ENCODE measurements around the gene CPSF4L. TPM values are rescaled to one million over a fixed set of nuclear protein-coding genes. Genes with fewer than 3 reads are reported as not detected.

The CPSF4L gene
- total and polyA plus RNA-seq, 2 experiments from 2014 or later: not detected

- Histone ChIP-seq H2AFZ (no peak overlapping the region), H3K9me2 (replicated peaks; ENCODE audit: insufficient read depth) (no peaks in the 10 kb centered on the region), H4K20me1 (ENCODE audit: insufficient read depth, poor library complexity, severe bottlenecking) (no peaks in the 10 kb centered on the region), H3K27ac (no peak overlapping the region), H3K4me2 (no peak overlapping the region), H3K4me3 (no peak overlapping the region), H3K79me2 (no peaks in the 10 kb centered on the region), H3K27me3 (no peaks in the 10 kb centered on the region), H3K36me3 (replicated peaks; ENCODE audit: insufficient read depth, low read depth) (no peaks in the 10 kb centered on the region), H3K4me1 (ENCODE audit: insufficient read depth) (no peaks in the 10 kb centered on the region), H3K9me3 (ENCODE audit: low read depth) (no peaks in the 10 kb centered on the region)
- no peak for DNase-seq (ENCODE audit: low spot score)
- 90% methylated on average over 2 of the region's 2 CpGs for WGBS (ENCODE audit: low lambda C conversion rate, missing lambda C conversion rate)
- peak; percentile 33 for TF ChIP-seq CTCF (IDR thresholded peaks at IDR 0.05; ENCODE audit: poor library complexity)
- TF ChIP-seq EZH2 (IDR thresholded peaks at IDR 0.05; ENCODE audit: borderline replicate concordance): no peak
Measured at GRCh38 chr17:73247726-73248125, 14.0 kb downstream of the CPSF4L start.

DNA sequence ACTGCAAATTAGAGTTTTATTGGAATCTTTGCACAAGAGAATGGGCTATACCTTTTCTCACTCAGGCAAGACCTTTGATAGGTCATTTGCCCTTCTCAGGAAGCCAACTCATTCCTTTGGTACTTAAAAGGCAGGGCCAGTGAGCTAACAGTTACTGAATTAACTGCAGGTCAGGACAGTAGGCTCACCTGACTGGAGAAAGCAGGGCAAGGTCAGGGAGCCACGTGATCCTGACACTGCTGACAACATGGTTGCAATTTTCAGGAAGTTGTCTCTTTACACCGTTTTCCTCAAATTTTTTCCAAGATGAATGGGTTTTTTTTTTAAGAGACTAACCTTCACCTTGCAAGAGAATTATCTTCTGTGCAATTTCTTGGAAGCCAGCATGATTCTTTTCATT is 21.1 kb downstream of the CPSF4L start:
- 84% methylated on average over 2 of the region's 2 CpGs for WGBS (ENCODE audit: low lambda C conversion rate, missing lambda C conversion rate)
- Histone ChIP-seq H3K4me1 (ENCODE audit: insufficient read depth) (no peaks in the 10 kb centered on the region), H3K79me2 (peaks cover 35% of the 10 kb centered on the region), H3K36me3 (replicated peaks; ENCODE audit: insufficient read depth, low read depth) (no peaks in the 10 kb centered on the region), H3K9me3 (ENCODE audit: low read depth) (no peaks in the 10 kb centered on the region), H3K27me3 (no peaks in the 10 kb centered on the region), H3K9me2 (replicated peaks; ENCODE audit: insufficient read depth) (no peaks in the 10 kb centered on the region), H4K20me1 (ENCODE audit: insufficient read depth, poor library complexity, severe bottlenecking) (no peaks in the 10 kb centered on the region), H3K4me3 (no peak overlapping the region), H3K27ac (no peak overlapping the region), H3K4me2 (no peak overlapping the region), H2AFZ (no peak overlapping the region)
- TF ChIP-seq CTCF (IDR thresholded peaks at IDR 0.05; ENCODE audit: poor library complexity) (no peak), EZH2 (IDR thresholded peaks at IDR 0.05; ENCODE audit: borderline replicate concordance) (no peak), EZH2phosphoT487 (IDR thresholded peaks at IDR 0.05; ENCODE audit: low read depth, severe bottlenecking, unreplicated experiment) (no peak)
- no peak for DNase-seq (ENCODE audit: low spot score)

DNA sequence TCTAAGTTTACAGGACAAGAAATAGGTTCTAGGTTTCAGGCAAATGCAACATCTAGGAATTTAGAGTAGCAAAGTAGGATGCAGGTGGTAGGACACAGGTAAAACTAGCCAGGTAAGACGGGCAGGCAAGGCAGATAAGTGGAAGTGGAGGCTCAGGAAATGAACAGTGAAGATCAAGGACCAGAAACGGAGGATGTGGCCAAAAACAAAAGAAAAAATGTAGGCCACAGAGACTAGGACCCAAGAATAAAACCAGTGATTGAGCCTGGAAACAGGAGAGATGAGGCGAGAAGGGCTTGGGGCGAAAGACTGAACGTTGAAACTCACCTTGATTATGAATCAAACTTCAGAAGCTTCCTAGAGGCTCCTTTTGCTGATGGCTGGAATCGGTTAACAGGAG is 24.0 kb downstream of the CPSF4L start:
- WGBS (ENCODE audit: low lambda C conversion rate, missing lambda C conversion rate): 87% methylated on average over 6 of the region's 6 CpGs
- no peak overlapping the region for H3K27ac ChIP-seq
- no peak for DNase-seq (ENCODE audit: low spot score)
- no peaks in the 10 kb centered on the region for H3K9me2 ChIP-seq (replicated peaks; ENCODE audit: insufficient read depth)
- H4K20me1 ChIP-seq (ENCODE audit: insufficient read depth, poor library complexity, severe bottlenecking): no peaks in the 10 kb centered on the region
- no peaks in the 10 kb centered on the region for H3K36me3 ChIP-seq (replicated peaks; ENCODE audit: insufficient read depth, low read depth)
- no peak overlapping the region for H3K4me3 ChIP-seq
- H3K27me3 ChIP-seq: no peaks in the 10 kb centered on the region
- H2AFZ ChIP-seq: no peak overlapping the region
- no peak overlapping the region for H3K4me2 ChIP-seq
- TF ChIP-seq CTCF (IDR thresholded peaks at IDR 0.05; ENCODE audit: poor library complexity) (no peak), EZH2phosphoT487 (IDR thresholded peaks at IDR 0.05; ENCODE audit: low read depth, severe bottlenecking, unreplicated experiment) (no peak), EZH2 (IDR thresholded peaks at IDR 0.05; ENCODE audit: borderline replicate concordance) (no peak)
- no peaks in the 10 kb centered on the region for H3K9me3 ChIP-seq (ENCODE audit: low read depth)
- peaks cover 7% of the 10 kb centered on the region for H3K4me1 ChIP-seq (ENCODE audit: insufficient read depth)
- peaks cover 56% of the 10 kb centered on the region for H3K79me2 ChIP-seq

DNA sequence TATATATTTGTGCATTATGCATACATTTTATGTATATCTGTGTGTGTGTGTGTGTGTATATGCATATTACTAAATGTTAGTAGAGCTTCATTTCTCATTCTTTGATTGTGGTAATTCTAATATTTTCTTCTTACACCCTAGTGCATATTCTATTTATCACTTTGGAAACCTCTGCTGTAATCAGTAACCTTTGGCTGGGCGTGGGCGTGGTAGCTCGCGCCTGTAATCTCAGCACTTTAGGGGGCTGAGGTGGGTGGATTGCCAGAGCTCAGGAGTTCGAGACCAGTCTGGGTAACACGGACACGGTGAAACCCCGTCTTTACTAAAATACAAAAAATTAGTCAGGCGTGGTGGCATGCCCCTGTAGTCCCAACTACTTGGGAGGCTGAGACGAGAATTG is 26.9 kb downstream of the CPSF4L start:
- H3K27ac ChIP-seq: no peak overlapping the region

More for the DNA sequence above, 26.9 kb downstream of the CPSF4L start:
- Histone ChIP-seq H2AFZ (no peak overlapping the region), H3K4me1 (ENCODE audit: insufficient read depth) (peaks cover 7% of the 10 kb centered on the region), H3K36me3 (replicated peaks; ENCODE audit: insufficient read depth, low read depth) (no peaks in the 10 kb centered on the region), H3K79me2 (peaks cover 76% of the 10 kb centered on the region), H4K20me1 (ENCODE audit: insufficient read depth, poor library complexity, severe bottlenecking) (no peaks in the 10 kb centered on the region), H3K27me3 (no peaks in the 10 kb centered on the region), H3K9me2 (replicated peaks; ENCODE audit: insufficient read depth) (no peaks in the 10 kb centered on the region), H3K4me3 (no peak overlapping the region), H3K9me3 (ENCODE audit: low read depth) (no peaks in the 10 kb centered on the region), H3K4me2 (no peak overlapping the region)
- no peak for TF ChIP-seq EZH2phosphoT487 (IDR thresholded peaks at IDR 0.05; ENCODE audit: low read depth, severe bottlenecking, unreplicated experiment)
- TF ChIP-seq CTCF (IDR thresholded peaks at IDR 0.05; ENCODE audit: poor library complexity): no peak
- no peak for TF ChIP-seq EZH2 (IDR thresholded peaks at IDR 0.05; ENCODE audit: borderline replicate concordance)
- no peak for DNase-seq (ENCODE audit: low spot score)
- WGBS (ENCODE audit: low lambda C conversion rate, missing lambda C conversion rate): 92% methylated on average over 10 of the region's 10 CpGs
